Epithelial cell of esophagus (primary cell): ENCODE data around the gene OBP2A.
"Not testable (repeated sequence)": the region's sequence is repeated elsewhere in the genome, so short reads cannot be mapped to it uniquely, and the experiment has no call there.

Experiments used
- DNase-seq: peaks from one replicate; pipeline ENCODE4 v3.0.0; 2010; ENCODE audit warnings: low read depth
- H3K4me3 ChIP-seq: 2 replicates; pipeline ENCODE4 v1.5.1; 2011; ENCODE audit warnings: mild to moderate bottlenecking, low read length, control low read depth
- CTCF ChIP-seq: IDR thresholded peaks from 2 replicates; pipeline ENCODE4 v1.5.1; 2011; ENCODE audit warnings: low read depth, mild to moderate bottlenecking, low read length, control low read depth, inconsistent platforms; ENCODE audit not compliant: insufficient read depth; ENCODE audit errors: missing control alignments

OBP2A gene

GRCh38 chr9:135526089-135526729, 19.7 kb upstream of the OBP2A start:
- no peak for DNase-seq
- no peak for TF ChIP-seq CTCF
- H3K4me3 ChIP-seq: no peak overlapping the region

DNA sequence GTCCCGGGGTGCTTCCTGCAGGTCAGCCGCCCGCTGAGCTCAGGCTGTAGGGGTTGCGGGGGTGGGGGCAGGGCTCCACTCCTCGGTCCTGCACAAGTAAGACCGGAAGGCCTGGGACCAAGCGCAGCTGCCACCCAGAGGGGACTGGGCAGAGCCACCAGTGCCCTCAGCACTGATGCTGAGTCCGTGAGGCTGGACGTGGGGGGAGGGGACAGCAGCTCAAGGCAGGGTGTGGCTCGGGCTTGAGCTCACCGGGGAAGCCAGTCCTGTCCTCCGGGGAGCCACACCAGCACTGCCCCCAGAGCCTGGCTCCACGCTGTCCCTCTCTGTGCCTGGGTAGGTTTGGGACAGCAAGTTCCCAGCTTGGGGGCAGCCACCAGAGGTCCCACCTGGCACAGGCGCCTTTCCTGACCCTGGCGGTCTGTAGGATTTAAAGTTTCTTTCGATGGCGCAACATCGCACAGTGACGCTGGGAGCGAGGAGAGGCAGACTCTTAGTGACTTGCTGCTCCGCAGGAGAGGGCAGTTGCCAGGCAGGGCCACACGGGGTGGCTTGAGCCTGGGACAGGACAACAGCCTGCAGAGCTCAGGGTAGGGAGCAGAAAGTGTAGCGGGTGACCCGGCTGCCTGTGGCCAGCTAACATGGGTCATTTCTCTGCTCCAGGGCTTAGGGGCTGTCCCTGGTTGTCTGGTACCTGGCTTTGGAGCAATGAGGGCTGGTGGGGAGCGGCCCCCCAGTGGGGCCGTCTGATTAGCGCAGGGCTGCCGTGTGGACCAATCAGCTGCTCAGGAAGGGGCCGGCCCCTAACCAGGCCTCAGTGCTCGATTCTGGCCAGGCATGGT, 19.0 kb upstream of the OBP2A start:
- no peak overlapping the region for H3K4me3 ChIP-seq
- no peak for DNase-seq
- TF ChIP-seq CTCF: no peak

- not testable (repeated sequence) for DNase-seq, H3K4me3 ChIP-seq
These were observed 17.0 kb upstream of the OBP2A start for GRCh38 chr9:135528842-135529435.

- TF ChIP-seq CTCF: no peak
- DNase-seq: no peak
These were observed 15.8 kb upstream of the OBP2A start for GRCh38 chr9:135530146-135530545.

GRCh38 chr9:135531096-135531495, 14.8 kb upstream of the OBP2A start:
- no peak for TF ChIP-seq CTCF
- H3K4me3 ChIP-seq: no peak overlapping the region
- no peak for DNase-seq

More at GRCh38 chr9:135530146-135530545, 15.8 kb upstream of the OBP2A start:
- H3K4me3 ChIP-seq: no peak overlapping the region

DNA sequence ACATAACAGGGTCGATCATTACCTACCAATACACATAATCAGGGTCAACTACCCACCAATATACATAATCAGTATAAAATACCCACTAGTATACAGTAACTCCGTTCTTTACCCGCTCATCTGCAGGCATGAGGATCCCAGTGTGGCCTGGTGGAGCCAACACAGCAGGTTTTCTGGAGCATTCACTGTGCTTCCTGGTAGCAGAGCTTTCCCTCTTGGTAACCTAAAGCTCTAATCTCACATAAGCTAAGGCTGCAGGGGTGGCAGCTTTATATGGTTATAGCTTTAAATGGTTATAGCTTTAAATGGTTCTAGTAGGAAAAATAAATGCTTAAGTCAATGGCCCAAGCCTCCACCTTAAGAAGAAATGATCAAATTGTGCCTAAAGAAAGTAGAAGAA, 12.8 kb upstream of the OBP2A start:
- no peak overlapping the region for H3K4me3 ChIP-seq
- no peak for TF ChIP-seq CTCF
- DNase-seq: no peak

- no peak for TF ChIP-seq CTCF
- no peak overlapping the region for H3K4me3 ChIP-seq
- DNase-seq: no peak
These were observed 12.3 kb upstream of the OBP2A start for GRCh38 chr9:135533674-135534073.

DNA sequence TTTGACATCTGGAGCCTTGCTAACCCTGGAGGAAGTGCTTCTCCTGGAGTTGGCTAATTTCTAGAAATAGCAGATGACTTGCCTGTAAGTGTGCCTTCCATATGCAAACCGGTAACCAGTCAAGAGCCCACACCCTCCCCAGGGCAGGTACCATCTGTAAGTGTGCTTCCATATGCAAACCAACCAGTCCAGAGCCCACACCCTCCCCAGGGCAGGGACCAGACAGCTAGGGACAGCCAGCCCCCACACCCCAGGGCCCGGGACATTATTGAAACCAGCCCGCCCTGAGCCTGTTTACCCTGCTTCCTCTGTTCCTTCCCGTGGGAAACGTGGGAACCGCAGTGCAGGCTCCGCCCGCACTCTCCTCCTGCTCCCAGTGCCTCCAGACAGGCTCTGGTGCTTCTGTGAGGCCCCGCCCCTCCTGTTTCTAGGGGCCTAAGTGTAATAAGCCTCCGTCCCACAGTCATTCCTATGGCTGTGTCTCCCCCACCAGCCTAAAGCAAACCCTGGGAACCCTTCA, 11.7 kb upstream of the OBP2A start:
- H3K4me3 ChIP-seq, DNase-seq: not testable (repeated sequence)

DNA sequence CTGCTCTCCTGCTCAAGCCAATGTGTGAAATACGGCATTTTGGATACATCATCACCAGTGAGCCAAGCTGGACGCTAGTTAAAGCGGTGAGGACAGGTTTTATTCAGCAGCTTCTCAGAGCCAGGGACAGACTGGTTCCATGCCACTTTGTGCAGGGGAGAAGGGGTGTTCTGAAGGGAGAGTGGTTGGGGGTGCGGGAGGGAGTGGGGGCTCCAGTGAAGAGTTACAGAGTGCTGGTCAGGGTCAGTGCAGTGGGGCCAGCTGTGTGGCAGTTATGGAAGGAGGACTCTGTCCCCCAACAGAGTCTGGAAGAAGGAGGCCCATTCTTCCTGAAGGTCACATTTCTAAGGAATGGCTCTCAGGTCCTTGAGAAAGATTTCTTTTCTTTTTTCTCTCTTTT, 11.1 kb upstream of the OBP2A start:
- not testable (repeated sequence) for DNase-seq, H3K4me3 ChIP-seq

GRCh38 chr9:135535631-135536030, 10.3 kb upstream of the OBP2A start:
- not testable (repeated sequence) for H3K4me3 ChIP-seq, DNase-seq
